ENCODE measurements around the gene C5orf22.
A peak's percentile ranks its signal among the peaks of the same experiment; 100 is the strongest.
"Not testable (repeated sequence)": the region's sequence is repeated elsewhere in the genome, so short reads cannot be mapped to it uniquely, and the experiment has no call there.

Gene C5orf22

DNA sequence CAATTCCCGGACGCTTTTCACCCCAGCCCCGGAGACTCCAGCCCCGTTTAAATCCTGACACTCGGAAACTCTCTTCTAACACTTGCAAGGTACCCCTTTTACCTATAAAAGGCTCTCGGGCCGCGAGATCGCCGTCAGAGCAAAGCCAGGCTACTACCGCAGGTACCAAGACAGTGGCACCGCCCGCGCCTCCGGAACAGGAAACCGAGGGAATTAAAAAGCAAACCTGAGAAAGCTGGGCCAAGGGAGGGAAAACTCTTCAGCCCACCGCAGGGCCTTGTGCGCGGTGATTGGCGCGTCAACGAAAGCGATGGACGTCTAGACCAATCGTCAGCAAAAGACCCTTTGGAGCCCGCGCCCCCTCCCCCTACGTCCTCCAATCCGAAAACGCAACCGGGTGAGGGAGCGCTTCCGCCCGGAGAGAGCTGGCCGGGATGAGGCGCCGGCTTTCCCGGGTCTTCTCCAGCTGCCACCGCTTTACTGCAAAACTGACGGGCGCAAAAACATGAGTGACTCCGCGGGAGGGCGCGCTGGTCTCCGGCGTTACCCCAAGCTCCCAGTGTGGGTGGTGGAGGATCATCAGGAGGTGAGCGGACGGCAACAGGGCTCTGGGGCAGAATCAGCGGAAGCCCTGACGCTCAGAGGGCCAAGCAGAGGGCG lies at the start of gene C5orf22, which contains the start of gene DROSHA:
C5orf22 (plus strand) TSS at position 414 of the 660 bp plus-strand sequence; CDS start at position 506, 92 bp downstream.
DROSHA (minus strand) TSS at position 206 of the 660 bp plus-strand sequence. CDS start 3,034 bp downstream, outside the sequence.
- peak; percentile 85 to 90 for DNase-seq

GRCh38 chr5:31485376-31486207 lies 46.5 kb upstream of the C5orf22 start:
- DNase-seq = no peak

- DNase-seq = no peak
Measured at GRCh38 chr5:31486441-31486840, 45.7 kb upstream of the C5orf22 start.

DNA sequence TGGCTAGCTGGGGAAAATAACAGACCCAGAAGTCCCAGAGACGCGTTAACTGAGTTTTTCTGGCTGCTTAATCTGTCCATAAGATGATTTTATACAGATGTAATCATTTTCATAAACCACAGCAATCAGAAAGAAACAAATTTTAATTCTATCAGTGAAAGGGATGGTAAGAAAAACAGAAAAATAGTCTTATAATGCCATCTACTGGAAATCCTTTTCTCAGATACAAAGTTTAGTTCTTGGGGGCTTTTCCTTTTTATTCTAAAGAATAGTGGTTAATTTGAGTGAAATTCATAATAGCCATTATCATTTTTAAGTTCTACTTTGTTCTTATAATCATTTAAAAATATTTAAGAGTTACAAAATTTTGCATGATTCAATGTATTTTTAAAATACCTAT lies 44.6 kb upstream of the C5orf22 start:
- DNase-seq = no peak

GRCh38 chr5:31492869-31493268 lies 39.2 kb upstream of the C5orf22 start:
- DNase-seq = no peak

DNA sequence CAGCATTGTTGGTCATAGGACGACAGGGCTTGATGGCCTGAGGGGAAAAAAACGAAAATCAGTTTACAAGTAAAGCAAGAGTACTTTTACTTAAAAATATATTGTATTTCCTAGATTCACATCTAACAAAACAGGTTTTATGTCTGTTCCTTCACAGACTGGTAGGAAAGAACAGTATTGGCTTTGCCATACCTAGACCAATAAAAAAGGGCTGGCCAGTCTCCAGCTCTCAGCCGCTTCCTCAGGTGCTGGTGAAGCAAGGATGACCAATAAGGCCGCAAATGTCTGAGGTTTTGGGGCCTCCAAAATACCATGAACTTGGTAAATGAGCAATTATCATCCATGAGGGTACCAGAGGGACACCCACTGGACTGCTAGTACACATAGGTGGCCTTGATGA lies 36.8 kb upstream of the C5orf22 start:
- no peak for DNase-seq

DNA sequence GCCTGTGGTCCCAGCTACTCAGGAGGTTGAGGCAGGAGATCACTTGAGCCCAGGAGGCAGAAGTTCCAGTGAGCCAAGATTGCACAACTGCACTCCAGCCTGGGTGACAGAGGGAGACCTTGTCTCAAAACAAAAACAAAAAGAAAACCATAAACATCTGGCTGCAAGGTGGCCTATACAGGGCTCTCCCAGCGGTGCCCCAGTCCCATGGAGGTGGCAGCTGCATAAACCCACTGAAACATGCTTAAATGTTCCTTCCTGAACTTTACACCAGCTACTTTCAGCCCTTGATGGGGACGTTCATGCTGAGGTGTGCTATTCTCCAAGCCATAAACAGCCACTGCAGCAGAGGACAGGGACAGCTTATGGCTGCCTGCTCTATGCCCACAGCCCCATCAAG lies 35.8 kb upstream of the C5orf22 start:
- DNase-seq = no peak

- no peak for DNase-seq
Measured at GRCh38 chr5:31496891-31497290, 35.2 kb upstream of the C5orf22 start.

GRCh38 chr5:31500256-31500655 lies 31.8 kb upstream of the C5orf22 start:
- no peak for DNase-seq

DNA sequence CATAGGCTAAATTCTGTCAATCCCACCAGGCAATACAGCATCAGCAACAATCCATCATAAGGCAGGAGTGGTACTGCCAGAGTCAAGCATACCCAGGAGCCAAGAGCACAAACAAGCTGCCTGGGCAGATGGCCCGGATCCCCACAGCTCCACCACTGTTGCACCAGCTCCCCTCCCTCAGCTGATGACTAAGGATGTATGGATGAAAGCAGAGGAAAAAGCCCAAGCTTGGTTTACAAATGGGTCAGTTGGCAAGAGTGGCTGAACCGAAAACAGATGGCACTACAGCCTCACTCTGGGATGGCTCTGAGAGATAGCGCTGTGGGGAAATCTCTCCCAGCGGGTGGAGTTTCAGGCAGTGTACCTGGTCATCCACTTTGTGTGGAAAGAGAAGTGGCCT lies 29.6 kb upstream of the C5orf22 start:
- no peak for DNase-seq

GRCh38 chr5:31504529-31504928 lies 27.6 kb upstream of the C5orf22 start:
- DNase-seq = no peak

- DNase-seq = no peak
Measured at GRCh38 chr5:31511305-31511704, 20.8 kb upstream of the C5orf22 start.

DNA sequence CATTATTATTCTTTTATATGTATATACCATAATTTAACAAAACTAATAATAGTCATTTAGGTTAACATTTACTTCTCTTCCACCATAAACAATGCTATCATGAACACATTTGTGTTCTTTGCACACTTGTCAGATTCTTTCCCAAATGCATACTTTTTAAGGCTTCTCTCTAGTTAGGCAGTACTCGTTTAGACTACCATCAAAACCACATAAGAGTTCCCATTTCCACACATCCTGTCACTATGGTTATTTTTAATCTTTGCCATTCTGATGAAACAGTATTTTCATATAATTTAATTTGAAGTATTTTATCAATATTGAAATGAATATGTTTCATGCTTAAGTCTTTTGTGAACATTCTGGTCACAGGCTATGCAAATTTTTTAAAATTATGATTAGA lies 15.3 kb upstream of the C5orf22 start:
- no peak for DNase-seq

- no peak for DNase-seq
Measured at GRCh38 chr5:31523041-31523440, 9.1 kb upstream of the C5orf22 start.

DNA sequence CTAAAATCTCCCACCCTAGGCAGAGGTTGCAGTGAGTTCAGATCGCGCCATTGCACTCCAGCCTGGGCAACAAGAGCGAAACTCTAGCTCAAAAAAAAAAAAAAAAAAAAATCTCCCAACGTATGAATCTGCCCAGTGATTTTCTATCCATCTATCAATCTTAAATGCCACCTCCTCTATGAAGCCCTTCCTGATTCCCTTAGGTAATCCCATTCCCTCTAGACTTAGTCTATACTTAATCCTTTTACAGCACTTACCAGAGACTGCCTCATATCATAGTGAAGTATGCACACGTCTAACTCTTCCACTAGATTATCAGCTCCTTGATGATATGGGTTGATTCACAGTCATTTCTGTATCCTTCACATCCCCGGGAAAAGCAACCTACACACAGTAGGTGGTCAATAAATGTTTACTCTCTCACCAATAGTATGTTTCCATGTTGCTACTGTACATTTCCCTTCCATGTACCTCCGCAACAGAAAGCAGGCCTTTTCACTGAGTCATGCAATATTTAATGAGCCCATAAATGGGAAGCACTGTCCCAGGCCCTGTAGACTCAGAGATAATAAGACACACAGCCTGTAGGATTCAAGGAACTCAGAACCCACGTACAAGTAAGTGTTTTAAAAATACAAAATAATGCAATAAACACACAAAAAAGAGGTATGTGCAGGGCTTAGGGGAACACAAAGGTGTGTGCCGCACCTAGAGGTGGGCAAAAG lies 1.4 kb upstream of the C5orf22 start:
- DNase-seq = no peak

DNA sequence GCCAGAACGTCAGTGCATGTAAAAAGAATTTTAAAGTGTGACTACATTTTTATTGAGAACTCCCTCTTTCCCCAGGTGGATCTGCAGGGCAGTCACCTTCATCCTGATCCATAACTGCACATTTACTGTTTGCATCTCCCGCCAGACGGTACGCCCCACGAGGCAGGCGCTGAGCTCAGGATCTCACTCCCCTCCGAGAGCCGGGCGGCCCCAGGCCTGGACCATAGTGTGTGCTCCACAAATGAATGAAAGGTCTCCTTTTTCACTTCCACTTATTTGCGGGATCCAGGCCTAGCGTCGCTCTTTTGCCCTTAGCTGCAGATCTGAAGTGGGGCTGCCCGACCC lies 586 bp upstream of the C5orf22 start:
- no peak for DNase-seq

GRCh38 chr5:31534527-31535046 lies 2.5 kb downstream of the C5orf22 start:
- no peak for DNase-seq

- DNase-seq = no peak
Measured at GRCh38 chr5:31536873-31537272, 4.8 kb downstream of the C5orf22 start.

GRCh38 chr5:31537349-31537748 lies 5.2 kb downstream of the C5orf22 start:
- no peak for DNase-seq

DNA sequence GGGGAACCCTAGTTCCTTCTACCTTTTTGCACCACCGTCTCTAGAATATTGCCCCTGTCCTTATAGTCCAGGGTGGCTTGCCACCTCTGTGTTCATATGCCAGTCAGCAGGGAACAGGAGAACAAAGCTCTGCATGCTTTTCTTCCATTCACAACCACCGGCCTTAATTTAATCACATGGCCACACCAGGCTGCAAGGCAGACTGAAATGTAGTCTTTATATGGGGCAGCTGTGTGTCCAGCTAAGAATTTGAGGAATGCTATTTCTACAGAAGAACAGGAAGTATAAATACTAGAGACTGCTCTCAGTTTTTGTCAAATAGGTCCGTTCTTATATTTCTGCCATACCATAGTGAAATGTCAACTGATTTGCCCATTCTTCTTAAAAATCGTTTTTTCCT lies 5.8 kb downstream of the C5orf22 start:
- DNase-seq = no peak

- DNase-seq = not testable (repeated sequence)
Measured at GRCh38 chr5:31549114-31549513, 17.0 kb downstream of the C5orf22 start.

GRCh38 chr5:31551878-31552277 lies 19.8 kb downstream of the C5orf22 start:
- DNase-seq = no peak

DNA sequence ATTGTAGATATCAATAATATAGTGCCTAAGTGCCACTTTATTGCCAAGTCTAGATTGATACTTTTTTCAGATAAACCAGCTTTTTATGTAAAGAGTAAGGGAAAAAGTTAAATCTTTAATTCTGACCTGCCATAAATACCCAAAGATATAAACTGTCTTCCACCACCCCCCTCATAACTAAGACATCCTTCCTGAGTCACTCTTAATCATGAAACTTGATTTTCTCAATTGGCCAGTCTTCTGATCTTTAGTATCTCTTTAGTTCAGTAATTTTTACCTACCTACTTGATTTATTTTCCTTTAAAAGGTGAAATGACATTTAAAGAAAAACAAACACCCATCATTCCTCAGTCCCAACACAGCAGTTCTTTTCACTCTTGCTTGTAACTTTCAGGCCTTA lies 21.8 kb downstream of the C5orf22 start:
- no peak for DNase-seq

All from CD4-positive, alpha-beta T cell treated with Interferon alpha-2 for 1 hour (primary cell).